ENCODE data around the gene ST7.

DNA sequence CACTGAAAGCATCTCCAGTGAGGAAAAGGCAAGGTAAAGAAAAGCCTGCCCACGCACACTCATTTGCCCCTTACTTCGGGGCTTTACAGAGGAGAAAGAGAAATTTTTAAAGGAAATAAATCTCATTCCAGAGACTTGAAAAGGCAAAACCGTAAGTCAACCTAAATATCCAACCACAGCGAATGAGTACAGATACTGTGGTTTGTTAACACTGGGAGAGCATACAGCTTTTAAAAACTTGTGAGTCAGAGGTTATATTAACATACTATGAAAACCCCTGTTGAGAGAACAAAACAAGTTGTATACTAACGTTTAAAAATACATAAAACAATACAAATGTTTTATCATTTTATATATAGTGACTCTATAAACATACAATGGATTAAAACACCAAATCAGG is 28.6 kb upstream of the ST7 start:
- no peak for TF ChIP-seq ZFP30 (CRISPR knock-in tag; IDR thresholded peaks at IDR 0.05)
- TF ChIP-seq RARB (CRISPR knock-in tag; IDR thresholded peaks at IDR 0.05) = no peak
- no peak for TF ChIP-seq OSR1 (CRISPR knock-in tag; IDR thresholded peaks at IDR 0.05)
- TF ChIP-seq, protein P1, sequence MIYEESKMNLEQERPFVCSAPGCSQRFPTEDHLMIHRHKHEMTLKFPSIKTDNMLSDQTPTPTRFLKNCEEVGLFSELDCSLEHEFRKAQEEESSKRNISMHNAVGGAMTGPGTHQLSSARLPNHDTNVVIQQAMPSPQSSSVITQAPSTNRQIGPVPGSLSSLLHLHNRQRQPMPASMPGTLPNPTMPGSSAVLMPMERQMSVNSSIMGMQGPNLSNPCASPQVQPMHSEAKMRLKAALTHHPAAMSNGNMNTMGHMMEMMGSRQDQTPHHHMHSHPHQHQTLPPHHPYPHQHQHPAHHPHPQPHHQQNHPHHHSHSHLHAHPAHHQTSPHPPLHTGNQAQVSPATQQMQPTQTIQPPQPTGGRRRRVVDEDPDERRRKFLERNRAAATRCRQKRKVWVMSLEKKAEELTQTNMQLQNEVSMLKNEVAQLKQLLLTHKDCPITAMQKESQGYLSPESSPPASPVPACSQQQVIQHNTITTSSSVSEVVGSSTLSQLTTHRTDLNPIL (CRISPR knock-in tag; IDR thresholded peaks at IDR 0.05; ENCODE audit: low read depth) = no peak
- TF ChIP-seq PATZ1 (CRISPR knock-in tag; IDR thresholded peaks at IDR 0.05; ENCODE audit: borderline replicate concordance) = no peak
- TF ChIP-seq CSRNP3 (CRISPR knock-in tag; IDR thresholded peaks at IDR 0.05) = no peak

Measured in SK-N-SH treated with all-trans-retinoic acid at 6 μM for 48 hours (cell line).